PFSK-1 (cell line): ENCODE results near the gene C1QTNF5.

Experiments used
- FOXP2 ChIP-seq: optimal IDR thresholded peaks from 2 replicates; pipeline ENCODE3; 2011; ENCODE audit warnings: borderline replicate concordance, control low read depth, inconsistent platforms; ENCODE audit not compliant: insufficient read depth; ENCODE audit errors: extremely low read length, extremely low read depth
- POLR2AphosphoS5 ChIP-seq: IDR thresholded peaks from 2 replicates; pipeline ENCODE4 v1.6.1; 2012; ENCODE audit warnings: low read depth, mild to moderate bottlenecking, control low read depth, low read length, moderate library complexity
- SIN3A ChIP-seq: IDR thresholded peaks from 2 replicates; pipeline ENCODE4 v1.6.1; 2012; ENCODE audit warnings: mild to moderate bottlenecking, low read length, moderate library complexity, borderline replicate concordance; ENCODE audit not compliant: insufficient read depth
- TAF1 ChIP-seq: IDR thresholded peaks from 2 replicates; pipeline ENCODE4 v1.6.1; 2012; ENCODE audit warnings: low read length, control low read depth, borderline replicate concordance; ENCODE audit not compliant: insufficient read depth
- TF ChIP-seq, protein P1 (sequence below), 2 experiments: IDR thresholded peaks; 2 replicates each; pipeline versions ENCODE4 v1.6.1 to v1.8.0; 2011 to 2012; ENCODE audit warnings: low read depth in 2 of 2, low read length in 2 of 2, control low read depth in 1 of 2, inconsistent platforms in 1 of 2, mild to moderate bottlenecking in 1 of 2, moderate library complexity in 1 of 2; ENCODE audit not compliant: insufficient read depth in 1 of 2

The C1QTNF5 gene

DNA sequence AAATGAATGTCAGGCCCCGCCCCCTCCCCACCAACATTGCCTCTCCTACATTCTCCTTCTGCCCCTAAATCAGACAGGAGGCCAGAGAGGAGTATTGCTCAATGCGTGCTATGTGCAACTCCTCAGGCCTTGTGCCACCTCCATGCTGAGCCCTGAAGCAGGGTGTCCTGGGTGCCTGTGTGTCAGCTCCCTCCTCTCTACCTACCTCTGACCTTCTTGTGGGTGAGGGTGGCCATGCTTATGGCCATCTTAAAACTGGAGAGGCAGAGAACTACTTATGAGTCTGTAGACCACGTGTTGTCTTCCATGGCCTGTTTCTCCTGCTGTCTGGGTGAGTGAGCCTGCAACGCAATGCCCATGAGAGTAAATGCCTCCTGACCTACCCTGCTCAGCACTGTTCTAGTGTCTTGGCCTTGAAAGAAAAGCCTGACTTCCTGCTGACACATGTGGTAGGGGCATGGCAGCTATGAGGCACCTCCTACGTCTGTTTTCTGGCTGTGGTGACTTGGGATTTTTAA lies 34.3 kb downstream of the C1QTNF5 start:
- no peak for TF ChIP-seq SIN3A
- no peak for TF ChIP-seq POLR2AphosphoS5
- TF ChIP-seq FOXP2 = no peak
- TF ChIP-seq TAF1 = no peak
- TF ChIP-seq, protein P1, sequence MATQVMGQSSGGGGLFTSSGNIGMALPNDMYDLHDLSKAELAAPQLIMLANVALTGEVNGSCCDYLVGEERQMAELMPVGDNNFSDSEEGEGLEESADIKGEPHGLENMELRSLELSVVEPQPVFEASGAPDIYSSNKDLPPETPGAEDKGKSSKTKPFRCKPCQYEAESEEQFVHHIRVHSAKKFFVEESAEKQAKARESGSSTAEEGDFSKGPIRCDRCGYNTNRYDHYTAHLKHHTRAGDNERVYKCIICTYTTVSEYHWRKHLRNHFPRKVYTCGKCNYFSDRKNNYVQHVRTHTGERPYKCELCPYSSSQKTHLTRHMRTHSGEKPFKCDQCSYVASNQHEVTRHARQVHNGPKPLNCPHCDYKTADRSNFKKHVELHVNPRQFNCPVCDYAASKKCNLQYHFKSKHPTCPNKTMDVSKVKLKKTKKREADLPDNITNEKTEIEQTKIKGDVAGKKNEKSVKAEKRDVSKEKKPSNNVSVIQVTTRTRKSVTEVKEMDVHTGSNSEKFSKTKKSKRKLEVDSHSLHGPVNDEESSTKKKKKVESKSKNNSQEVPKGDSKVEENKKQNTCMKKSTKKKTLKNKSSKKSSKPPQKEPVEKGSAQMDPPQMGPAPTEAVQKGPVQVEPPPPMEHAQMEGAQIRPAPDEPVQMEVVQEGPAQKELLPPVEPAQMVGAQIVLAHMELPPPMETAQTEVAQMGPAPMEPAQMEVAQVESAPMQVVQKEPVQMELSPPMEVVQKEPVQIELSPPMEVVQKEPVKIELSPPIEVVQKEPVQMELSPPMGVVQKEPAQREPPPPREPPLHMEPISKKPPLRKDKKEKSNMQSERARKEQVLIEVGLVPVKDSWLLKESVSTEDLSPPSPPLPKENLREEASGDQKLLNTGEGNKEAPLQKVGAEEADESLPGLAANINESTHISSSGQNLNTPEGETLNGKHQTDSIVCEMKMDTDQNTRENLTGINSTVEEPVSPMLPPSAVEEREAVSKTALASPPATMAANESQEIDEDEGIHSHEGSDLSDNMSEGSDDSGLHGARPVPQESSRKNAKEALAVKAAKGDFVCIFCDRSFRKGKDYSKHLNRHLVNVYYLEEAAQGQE (IDR thresholded peaks at IDR 0.05; ENCODE audit: insufficient read depth in 1 of 2, low read depth in 2 of 2, low read length in 2 of 2) = no peak

DNA sequence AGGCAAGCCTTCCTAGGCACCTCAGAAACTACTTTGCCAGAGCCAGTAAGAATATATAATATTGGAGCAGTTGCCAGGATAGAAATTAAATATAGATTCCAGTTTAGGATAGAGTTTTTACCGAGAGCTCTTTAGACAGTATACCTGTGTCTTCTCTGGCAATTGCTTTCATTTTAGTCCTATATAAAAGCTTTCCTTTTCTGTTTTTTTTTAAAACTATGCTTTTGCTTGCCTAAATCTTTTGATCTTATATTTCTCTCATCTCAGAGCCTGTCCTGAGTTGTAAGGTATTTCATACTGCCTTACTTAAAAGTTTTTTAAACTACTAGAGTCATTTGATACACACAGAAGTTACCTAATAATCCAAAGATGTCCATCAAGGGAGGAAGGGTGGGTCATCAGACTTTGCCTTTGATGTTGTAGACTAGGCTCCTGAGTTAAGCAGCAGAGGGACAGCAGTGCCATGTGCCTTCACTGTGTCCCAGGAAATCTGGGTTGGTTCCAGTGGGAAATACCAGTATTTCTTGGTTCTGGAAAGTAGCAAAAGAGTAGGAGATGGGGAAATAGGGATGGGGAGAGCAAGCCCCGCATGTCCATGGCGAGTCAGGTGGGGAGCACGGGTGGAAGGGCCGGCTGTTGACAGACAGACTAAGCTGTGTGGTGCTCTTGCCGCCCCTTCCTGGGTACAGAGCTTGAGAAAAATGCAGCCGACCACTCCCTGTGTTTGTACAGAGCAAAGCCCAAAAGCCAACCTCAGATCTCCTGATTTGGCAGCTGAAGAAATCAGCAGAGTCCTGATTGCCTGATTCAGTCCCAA lies 34.9 kb downstream of the C1QTNF5 start:
- no peak for TF ChIP-seq FOXP2
- no peak for TF ChIP-seq POLR2AphosphoS5
- TF ChIP-seq SIN3A = no peak
- no peak for TF ChIP-seq TAF1
- TF ChIP-seq, protein P1 (IDR thresholded peaks at IDR 0.05; ENCODE audit: insufficient read depth in 1 of 2, low read depth in 2 of 2, low read length in 2 of 2) = no peak

DNA sequence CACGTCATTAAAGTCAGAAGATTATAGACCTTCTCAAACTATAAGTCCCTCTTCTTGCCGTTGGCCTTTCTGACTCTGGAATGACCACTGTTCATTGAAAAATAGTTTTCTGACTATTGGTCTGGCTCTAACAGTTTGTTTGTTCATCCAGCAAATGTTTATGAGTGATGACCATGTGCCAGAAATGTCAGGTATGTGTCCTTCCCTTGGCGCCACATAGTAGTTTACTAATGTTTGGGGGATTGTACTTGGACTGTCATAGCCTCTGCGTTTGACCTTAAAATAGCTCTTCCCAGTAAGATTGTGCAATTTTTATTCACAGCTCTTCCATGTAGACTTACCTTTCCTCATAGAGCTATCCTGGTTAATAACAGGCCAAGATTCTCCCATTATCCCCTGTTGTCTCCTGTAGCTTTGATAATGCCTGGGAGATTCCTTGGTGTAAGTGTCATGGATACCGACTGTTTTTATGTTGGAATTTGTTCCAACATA lies 37.4 kb downstream of the C1QTNF5 start:
- no peak for TF ChIP-seq FOXP2
- TF ChIP-seq POLR2AphosphoS5 = no peak
- TF ChIP-seq TAF1 = no peak
- TF ChIP-seq, protein P1 (IDR thresholded peaks at IDR 0.05; ENCODE audit: insufficient read depth in 1 of 2, low read depth in 2 of 2, low read length in 2 of 2) = no peak
- no peak for TF ChIP-seq SIN3A

DNA sequence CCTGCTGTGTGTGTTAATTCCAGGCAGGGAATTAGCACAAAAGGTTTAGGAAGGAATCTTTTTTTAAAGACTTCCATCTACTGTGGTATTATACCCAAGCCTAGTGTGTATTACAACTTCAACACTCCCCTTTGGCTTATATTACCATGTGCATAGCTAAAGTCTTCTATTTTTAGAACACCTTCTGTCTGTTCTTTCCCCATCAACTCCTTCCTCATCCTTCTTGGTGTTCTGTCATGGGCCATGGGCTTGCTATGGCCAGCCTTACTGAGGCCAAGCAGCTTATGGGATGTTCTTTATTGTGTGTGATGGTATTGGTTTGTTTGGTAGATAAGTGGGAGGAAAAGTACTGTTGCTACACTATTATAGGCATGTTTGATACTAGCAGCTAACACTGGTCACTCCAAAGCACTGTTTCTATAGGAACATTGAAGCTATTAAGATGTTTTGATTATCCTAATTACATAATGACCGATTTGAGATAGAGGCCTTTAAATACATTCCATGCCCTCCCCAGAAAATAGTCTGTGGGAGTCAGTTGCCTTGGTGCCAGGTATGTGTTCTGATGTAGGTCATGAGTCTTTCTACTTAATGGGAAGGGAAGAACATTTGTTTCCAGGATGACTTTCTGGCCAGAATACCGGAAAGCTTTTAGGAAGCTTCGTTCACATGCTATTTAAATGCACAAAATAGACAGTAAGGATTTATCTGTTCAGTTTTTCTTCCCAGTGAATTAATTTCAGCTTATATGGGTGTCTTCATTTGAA lies 40.3 kb downstream of the C1QTNF5 start:
- TF ChIP-seq, protein P1 (IDR thresholded peaks at IDR 0.05; ENCODE audit: insufficient read depth in 1 of 2, low read depth in 2 of 2, low read length in 2 of 2) = no peak
- TF ChIP-seq SIN3A (no peak), TAF1 (no peak), FOXP2 (no peak), POLR2AphosphoS5 (no peak)
